GM19438 (cell line): Measurements from ENCODE around the gene NFIC.

Source experiments
- ATAC-seq: cut with Tn5 transposase; IDR thresholded peaks from one replicate; pipeline ENCODE4 v1.9.1; 2021; ENCODE audit warnings: low read depth; ENCODE audit not compliant: unreplicated experiment

The NFIC gene

DNA sequence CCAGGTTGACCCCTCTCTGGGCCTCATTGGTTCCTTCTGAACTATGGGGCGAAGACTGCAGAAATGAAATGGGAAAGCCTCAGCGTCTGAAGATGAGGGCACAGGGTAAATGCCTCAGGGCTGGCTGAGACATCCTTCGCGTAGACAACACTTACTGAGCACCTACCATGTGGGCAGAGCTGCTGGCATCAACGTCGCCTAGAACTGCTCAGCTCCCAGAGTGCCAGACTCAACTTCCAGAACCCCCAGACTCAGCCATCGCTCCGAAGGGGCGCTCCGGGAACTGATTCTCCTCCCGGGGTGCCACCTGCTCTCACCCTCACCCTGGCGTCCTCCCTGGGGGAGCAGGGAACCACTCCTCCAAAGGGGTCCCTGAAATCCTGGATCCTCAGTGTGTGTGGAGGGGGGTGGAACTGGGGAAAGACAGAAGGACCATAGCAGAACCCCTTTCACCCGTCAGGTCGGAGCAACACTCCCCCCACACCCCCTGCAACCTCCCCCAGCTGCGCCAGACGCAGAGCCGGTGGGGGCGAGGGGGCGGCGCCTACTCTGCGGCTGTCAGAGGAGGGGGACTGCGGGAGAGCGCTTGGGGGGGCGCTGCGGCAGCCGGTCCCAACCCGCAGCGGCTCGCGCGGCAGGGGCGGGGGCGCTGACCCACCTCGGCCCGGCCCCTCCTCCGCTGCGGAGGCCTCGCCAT, 8.2 kb upstream of the NFIC start:
- ATAC-seq: no peak

DNA sequence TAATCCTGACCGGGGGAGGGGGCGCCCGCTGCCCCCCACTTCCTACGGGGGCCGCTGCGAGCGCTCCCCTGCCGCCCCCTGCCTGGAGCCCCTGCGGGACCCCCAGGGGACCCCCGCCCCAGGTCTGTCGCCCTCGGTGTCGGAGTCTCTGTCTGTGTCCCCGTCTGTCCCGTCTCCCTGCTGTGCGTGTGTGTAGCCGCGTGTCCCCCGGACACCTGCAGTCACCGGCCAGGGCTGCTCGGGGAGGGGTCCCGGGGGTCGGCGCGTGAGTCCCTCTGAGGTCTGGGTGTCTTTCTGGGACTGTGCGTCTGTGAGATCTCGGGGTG, 7.7 kb upstream of the NFIC start:
- no peak for ATAC-seq

DNA sequence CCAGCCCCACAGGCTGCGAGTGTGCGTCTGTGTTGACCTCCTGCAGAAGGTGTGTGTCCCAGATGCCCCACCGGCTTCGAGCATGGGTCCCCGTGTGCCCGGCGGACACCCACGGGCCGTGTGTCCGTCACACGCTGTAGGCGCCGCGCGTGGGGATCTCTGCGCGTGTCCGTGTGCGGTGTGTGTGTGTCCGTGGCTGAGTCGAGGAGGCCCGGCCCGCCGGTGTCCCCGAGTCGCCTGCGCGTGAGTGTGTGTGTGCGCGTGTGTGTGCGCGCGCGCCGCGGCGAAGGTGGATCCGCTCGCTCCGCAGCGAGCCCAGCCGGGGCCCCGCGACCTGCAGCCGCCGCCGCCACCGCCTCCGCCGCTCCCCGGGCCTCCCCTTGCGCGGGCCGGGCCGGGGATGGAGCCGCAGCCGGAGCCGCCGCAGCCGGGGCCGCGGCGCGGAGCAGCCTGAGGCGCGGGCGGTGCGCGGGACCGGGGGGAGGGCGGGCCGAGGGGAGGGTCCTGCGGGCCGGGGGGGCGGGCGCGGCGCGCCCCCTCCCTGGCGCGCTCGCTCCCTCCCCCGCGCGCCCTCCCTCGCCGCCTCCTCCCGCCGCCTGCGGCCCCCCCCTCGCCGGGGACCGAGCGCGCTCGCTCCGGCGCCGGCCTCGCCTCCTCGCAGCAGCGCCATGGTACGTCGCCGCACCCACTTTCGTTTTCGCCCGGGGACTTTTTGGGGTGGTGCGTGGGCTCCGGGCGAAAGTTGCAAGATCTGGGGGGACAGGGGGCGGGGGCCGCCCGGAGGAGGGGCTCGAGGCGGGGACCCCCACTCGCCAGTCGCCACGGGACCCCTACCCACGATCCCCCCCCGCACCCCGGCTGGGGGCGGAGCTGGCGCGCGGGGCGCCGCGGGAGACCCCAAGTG, 7.1 kb upstream of the NFIC start:
- no peak for ATAC-seq

DNA sequence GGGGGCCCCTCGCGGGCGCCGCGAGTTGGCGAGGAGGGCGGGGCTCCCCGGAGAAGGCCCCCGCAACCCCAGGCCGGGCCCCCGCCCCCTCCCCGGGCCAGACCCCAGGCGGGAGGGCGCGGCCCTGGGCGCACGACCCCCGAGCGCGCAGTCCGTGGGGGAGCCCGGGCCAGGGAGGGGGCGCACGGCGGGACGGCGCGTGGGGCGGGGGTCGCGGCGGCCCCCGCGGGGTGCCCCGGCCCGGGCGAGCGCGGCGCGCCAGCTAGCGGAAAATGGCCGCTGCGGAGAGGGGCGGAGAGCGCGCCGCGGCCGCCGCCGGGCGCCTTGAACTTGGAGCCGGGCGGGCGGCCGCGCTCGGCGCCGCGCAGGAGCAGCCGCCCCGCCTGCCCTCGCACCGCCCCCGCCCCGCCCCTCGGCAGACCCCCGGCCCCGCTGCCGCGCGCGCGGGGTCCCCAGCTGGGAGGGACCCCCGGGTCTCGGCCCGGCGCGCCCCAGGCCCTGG, 6.4 kb upstream of the NFIC start:
- no peak for ATAC-seq

DNA sequence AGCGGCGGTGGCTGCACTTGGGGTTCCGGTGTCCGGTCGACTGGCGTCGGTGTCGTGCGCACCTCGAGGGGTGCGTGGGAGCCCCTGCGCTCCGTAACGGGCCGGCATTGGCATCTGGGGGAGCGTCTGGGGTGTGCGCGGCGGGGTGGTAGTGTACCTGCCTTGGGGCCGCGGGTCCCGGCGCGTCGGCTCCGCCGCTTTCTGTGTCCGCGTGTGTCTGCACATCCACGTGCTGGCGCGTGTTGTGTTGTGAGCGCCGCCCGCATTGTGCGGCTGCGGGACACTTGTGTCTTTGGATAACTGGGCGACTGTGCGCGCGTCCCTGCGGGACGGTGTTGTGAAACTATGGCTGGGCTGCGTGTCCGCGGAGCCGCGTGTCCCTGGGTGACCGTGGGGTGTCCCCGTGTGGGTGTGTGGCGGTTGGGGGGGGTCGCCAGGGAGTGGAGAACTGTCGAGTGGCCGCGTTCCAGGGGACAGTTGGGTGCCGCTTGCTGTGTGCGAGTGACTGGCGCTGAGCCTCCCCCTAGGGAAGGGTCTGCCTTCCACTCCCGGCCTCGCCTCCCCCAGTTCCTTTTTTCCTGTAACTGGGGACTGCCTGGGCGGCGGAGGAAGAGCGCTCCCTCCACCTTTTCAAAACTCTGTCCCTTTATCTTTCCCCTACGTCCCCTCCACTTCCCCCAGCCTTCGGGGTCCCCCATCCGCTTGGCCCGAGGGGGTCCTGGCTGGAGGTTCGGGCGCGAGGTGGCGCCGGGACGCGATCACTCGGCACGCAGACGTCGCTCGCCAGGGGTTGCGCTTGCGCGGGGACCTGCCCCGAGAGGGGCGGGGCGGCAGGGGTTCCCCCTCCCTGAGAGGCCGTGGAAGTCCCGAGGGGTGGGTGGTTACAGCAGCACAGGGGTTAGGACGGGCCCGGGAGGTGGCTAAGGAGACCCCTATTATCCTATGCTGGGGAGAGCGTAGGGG, 5.7 kb upstream of the NFIC start:
- ATAC-seq: no peak

DNA sequence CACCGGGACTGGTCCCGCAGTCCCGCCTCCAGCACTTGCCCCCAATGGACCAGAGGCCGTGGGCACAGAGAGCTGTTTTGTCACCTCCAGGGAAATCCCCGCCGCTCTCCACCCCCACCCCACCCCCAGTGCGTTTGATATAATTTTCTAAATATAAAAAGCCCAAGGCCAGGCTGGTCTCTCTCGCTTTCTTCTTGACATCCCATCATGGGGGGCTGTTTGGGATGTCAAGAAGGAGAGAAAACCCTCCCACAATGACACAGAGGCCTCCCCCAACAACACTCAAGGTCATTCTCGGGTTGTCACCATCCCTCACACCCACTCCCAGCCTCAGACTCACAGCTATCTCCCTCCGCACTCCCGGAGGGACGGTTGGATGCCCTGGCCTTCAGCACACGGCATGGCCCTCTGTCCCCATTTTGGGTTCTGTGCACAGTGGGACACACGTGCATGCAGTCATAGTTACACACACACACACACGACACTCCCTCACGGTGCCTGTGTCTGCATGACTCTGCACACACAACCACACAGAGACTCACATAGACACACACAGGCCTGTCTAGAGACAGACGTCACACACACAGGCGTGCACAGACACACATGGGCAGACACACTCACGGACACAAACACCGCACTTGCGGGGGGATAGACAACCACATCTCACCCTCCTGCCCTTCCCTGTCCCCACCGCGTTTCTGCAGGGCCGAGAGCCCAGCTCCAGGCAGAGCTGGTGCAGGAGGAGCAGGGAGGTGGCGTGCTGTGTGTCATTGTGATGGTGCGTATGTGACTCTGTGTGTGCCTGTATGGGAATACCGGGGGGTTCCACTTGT, 4.8 kb upstream of the NFIC start:
- no peak for ATAC-seq

DNA sequence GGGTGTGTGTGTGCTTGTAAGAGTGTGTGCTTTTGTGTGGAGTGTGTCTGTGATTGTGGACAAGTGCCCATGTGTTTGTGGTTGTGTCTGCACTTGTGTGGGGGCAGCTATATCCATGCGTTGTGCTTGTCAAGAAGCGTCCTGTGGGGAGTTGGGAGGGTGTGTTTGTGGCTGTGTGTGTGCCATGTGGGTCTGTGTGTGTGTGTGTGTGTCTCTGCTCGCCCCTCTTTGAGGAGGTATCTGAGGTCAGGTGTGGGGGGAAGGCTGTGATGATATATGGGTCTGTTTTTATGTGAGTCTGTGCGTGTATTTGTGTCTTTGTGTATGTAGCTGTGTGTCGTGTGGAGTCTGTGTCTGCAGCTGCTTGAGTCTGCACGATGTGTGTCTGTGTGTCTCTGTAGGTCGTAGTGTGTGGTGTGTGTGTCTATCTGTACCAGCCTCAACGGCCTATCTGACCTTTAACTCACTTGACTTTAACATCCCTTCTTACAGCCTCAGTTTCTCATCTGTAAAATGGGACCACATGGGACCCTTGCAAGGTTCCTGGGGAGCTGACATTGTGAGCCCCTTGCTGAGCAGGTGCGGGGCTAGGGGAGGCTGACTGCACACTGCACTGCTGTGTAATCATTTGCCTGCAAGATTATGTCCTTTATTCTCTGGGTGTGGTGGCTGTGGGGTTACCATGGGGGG, 4.0 kb upstream of the NFIC start:
- no peak for ATAC-seq

DNA sequence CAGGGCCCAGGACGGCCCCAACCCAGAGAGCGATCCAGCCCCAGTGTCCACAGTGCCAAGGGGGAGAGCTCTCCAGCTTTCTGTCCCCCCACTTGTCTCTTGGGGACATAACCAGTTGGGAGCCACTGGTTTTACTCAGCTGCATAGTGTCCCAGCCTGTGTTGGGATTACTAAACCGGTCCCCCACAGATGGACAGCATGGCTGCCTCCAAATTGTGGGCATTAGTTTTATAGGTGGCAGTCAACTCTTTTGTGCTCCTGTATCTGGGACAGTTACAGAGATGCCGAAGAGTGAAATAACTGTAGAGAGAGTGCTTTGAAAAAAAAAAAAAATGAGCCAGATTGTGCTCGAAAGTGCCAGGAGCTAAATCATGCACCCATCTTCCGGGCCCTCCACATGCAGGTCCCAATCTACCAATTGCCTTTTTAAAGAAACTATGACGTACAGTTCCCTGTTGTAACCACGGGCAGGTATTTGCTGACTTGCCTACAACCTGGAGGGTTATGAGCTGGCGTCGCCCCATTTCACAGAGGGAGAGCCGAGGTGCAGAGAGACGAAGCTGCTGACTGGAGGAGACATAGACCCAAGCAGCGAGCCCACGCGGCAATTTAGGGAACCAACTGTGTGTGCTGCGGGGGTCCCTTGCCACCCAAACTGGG, 2.4 kb upstream of the NFIC start:
- no peak for ATAC-seq

DNA sequence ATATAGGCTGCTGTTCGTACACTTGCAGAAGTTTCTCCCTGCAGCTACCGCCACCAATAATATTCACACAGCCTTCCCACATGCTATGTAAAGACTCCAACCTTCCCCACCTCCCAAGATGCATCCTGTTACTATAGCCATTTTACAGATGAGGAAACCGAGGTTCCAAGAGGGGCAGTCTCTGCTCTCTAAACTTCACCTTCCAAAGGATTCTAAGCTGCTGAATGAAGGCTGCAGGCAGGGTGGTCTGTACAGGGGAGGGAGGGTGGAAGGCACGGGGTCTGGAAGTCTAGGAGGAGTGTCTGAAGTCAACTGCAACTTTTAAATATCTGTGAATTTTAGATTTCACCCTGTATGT, 1.9 kb upstream of the NFIC start:
- no peak for ATAC-seq

DNA sequence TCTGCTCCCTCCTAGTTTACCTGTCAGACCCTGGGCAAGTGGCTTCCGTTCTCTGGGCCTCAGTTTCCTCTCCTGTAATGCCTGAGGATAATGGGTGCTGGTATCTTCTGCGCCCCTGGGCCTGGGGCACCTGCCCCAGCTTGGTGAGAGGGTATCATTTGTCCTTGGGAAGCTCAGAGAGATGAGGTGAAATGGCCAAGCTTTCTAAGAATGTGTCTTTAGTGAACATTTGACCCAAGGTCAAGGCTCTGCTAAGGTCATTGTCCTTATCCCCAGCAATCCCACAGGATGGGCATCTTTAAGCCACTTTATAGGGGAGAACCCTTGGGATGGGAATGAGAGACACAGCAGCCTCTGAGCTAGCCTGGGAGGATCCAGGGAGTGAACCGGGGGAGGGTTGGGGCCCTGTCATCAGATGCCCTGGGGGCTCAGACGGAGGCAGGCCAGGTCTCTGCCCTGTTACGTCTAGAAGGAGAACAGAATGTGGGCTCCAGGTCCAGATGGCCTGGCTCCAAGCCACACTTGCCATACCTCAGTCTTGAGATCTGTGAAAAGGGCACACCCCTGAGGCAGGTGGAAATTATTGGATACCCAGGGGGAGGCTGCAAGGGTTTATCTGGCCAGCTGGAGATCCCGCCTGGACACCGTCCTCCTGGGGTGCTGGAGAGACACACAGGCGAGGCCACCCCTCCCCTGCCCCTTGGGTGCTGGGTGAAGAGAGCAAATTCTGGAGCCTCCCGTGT, 1.1 kb upstream of the NFIC start:
- no peak for ATAC-seq

DNA sequence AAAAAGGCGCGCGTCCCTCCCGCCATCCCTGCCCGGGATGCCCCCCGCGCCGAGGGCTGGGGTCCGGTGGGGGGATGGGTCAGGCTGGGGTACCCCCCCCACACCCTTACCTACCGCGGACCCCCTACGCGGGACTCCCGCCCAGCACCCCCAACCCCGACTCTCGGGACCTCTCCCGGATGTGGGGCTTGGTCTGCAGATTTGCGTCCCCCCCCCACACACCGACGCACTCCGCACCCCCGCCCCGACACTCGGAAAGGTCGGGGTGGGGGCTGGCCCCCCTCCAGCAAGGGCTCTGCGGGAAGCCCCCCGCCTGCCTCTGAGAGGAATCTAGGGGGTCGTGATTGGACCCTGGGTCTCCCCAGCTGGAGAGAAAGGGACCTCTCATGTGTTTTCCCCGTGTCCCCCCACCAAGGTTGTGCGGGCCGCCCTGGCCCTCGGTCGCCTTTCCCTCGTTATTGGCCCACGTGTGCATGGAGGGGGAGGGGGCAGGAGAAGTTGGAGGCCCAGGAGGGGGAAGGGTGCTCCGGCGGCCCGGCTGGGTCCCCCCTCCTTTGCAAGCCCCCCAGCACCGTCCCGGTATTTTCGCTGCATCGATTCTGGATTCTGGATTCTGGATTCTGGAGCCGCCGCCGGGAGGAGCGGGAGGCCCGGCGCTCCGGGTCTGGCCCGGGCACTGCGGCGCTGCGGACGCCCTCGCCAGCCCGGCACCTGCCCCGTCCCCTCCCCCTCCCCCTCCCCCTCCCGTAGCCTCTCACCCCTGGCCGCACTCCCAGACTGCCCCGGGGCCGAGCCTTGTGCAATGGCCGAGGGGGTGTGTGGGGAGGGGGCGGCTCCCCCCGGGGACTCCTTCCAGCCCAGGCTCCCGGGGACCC, 607 bp downstream of the NFIC start:
- no peak for ATAC-seq

DNA sequence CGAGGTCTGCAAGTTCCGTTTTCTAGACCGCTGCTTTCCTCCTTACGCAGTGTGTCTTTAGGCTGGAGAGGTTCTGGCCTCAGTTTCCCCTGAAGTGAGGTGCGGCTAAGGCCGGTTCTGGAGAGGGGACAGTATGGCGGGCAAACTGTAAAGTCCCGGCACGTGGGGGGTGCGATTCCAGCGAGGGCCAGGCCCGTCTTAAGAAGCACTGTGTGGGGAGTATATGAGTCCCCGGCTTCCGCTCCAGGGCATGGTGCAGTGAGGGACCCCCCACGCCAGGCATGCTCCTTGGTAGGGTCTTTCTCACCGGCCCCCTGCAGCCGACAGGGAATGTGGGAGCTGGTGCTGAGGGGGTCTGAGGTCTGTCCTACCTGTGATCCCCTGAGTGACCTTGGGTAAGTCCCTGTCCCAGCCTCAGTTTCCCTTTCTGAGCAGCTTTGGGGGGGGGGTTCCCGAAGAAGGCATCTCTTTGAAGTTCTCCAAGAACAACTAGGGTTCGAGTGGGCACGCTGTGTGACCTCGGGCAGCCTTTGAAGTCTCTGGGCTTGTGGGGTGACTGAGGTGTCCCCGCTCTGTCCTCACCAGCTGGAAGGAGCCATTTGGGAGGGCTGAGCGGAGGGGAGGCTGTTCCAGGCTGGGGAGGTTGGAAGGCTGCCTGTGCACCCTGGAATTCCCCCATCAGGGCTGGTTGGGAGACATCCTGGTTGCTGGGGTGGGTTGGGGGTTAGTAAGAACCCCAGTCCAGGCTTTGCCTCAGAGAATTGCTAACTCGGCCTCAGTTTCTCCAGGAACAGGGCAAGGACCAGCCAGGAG, 1.5 kb downstream of the NFIC start:
- ATAC-seq: no peak

DNA sequence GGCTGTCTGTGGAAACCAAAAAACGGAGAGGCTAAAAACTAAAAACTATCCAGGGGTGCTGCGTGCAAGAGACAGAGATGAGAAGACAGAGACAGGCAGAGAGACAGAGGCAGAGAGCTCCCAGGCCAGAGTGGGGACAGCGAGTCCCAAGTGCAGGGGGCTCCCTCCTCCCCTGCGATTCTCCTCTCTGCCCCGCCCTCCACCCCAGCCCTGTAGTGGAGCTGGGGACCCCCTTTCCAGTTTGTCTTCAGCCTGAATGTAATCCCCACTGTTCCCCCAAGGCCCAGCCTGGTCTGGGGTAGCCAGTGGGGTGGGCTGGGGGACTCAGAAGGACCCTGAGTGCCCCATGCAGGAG, 2.0 kb downstream of the NFIC start:
- no peak for ATAC-seq

DNA sequence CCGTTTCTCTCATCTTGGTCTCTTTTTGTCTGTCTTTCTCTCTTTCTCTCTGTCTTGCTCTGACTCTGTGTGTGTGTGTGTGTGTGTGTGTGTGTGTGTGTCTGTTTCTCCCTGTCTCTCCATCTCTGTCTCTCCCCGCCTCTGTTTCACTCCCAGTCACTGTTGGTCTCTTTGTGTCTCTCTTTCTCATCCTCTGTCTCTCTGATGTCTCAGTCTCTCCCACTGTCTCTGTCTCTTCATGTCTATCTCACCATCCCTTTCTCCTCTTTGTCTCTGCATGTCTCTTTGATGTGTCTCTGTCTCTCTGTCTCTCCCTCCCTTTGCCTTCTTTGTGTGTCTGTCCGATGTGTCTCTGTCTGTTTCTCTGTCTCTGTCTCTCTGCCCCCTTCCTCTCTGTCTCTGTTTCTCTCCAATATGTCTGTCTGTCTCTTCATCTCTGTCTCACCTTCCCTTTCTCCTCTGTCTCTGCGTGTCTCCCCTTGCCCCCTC, 2.5 kb downstream of the NFIC start:
- no peak for ATAC-seq

DNA sequence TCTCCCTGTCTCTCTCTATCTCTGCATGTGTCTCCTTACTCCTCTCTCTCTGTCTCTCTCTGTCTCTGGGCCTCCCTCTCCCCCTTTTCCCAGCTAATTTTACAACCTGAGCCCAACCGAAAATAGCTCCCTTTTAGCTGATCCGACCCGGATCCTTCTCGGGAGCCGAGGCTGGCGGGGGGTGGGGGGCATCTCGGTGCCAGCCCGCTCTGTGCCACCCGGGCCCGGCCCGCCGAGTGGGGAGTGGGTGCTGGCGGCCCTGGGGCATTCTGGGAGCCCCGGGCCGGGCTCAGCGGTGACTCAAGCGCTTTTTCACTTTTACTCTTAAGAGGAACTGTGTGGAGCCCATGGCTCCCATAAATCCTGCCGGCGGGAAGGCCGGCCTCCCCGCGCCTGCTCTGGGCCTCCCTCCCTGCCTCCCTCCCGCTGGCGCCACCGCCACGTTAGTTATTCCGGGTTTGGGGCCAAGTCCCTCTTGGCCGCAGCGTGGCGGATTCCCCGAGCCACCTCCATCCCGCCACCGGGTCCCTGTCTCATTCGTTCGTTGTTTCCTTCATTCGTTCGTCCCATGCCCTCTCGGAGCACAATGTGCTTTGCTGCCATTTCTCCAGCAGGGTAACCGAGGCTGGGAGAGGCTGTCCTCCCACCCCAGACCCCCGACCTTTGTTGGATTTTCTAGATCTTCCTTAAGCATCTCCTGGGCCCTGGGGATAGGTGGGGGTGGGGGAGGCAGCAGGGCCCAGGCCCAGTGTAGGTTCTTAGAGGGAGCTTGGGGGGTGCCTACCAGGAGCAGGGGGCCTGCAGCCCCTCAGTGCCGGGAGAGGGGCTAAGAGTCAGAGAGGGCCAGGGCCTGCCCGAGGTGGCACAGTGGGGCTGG, 3.2 kb downstream of the NFIC start:
- no peak for ATAC-seq
